Measurements from ENCODE around the gene FKBP9.
A peak's percentile ranks its signal among the peaks of the same experiment; 100 is the strongest.
"Not testable (repeated sequence)": the region's sequence is repeated elsewhere in the genome, so short reads cannot be mapped to it uniquely, and the experiment has no call there.

FKBP9 gene

DNA sequence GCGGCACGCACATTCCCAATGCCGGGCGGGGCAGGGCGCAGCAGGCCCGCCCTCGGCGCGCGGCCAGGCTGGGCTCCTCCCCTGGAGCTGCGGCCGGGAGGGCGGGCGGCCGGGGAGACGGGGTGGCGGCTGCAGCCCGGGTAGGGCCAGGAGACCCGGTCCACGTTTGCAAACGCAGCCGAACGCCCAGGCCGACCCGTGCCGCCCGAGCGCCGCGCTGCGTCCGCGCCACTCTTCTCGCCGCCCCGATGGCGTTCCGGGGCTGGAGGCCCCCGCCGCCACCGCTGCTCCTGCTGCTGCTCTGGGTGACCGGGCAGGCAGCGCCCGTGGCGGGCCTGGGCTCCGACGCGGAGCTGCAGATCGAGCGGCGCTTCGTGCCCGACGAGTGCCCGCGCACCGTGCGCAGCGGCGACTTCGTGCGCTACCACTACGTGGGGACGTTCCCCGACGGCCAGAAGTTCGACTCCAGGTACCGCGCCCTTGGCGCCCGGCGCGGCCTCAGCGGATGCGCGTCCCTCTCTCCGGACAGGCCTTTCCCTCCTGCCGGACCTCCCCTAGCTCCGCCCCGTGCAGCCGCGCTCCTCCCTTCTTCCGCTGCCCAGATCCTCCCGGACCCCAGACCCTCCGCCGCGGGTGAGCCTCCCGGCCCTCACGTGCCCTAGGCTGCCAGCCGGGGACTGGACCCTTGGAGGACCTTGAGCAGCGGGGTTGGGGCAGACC, at the start of gene FKBP9:
TSS of gene FKBP9 (plus strand) at position 115 of the 720 bp plus-strand sequence. CDS start at position 249, 134 bp downstream.
- DNase-seq: peak; percentile 60

GRCh38 chr7:32910195-32910594, 47.0 kb upstream of the FKBP9 start:
- no peak for DNase-seq

GRCh38 chr7:32914184-32914583, 43.1 kb upstream of the FKBP9 start:
- DNase-seq: no peak

DNA sequence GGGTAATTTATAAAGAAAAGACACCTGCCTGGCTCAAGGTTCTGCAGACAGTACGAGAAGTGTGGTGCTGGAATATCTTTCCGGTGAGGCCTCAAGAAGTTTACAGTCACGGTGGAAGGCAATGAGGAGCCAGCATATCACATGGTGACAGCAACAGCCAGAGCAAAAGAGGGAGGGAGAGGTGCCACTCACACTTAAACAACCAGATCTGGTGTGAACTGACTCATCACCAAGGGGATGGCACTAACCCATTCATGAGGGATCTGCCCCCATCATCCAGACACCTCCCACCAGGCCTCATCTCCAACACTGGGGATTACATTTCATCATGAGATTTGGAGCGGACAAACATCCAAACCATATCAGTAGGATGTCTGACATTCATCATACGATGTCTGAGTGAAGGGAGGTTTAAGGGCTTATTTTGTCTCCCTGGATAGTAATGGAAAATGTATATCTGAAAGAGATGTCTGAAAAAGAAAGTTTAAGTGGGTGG, 42.2 kb upstream of the FKBP9 start:
- DNase-seq: no peak

DNA sequence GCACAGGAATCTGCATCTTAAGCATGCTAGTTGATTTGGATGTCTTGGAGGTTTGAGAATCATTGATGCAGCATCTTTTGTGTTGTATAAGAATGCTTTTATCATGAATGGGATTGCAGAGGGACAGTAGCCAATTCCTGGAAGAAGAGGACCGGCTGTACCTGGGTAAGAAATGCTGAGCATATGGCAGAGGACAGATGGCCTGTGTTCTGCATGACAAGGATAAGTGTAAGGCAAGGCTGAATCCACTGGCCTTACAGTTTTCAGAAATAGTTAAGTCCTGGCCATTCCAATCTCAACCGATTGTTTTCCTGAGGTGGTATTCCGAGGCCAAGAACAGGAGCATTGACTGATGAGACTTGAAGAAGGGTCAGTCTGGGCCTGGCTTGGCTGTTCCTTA, 41.2 kb upstream of the FKBP9 start:
- peak; percentile 47 for DNase-seq

DNA sequence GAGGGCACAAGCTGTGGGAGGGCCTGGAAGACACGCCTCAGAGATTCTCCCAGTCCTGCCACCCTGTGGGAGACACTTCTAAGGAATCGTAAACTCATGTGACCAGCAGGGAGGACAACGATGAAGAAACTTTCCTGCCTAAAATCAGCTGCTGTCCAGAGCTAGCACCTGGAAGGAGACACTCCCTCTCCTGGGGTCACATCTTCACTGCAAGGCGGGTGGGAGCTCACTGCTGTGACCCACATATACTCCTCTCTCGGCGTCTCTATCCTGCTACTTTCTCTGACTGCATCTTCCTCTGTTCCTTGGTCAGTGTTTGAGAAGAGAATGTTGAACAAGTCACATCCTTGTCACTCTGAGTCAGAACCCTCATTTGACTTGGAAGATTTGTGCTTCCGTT, 40.2 kb upstream of the FKBP9 start:
- not testable (repeated sequence) for DNase-seq

GRCh38 chr7:32921896-32922295, 35.3 kb upstream of the FKBP9 start:
- no peak for DNase-seq

GRCh38 chr7:32928785-32929298, 28.4 kb upstream of the FKBP9 start:
- DNase-seq: no peak

- no peak for DNase-seq
Observed at GRCh38 chr7:32929430-32930143, 27.7 kb upstream of the FKBP9 start.

DNA sequence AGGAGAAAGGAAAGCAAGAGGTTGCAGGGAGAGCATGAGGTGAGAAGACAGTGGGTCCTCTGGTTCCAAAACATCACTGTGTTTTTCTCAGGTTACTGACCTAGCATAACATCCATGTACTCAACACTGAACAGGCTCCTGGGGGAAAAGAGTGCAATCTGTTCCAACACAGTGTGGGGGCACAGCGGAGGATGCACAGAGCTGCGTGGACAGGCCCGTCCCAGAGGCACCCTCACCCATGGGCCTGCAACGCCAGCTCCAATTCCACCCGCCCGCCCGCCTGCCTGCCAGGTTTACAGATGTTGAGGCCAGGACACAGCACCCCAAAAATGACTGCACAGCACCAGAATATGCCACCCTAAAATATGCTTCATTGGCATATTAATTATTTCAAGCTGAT, 26.9 kb upstream of the FKBP9 start:
- peak; percentile 59 for DNase-seq

GRCh38 chr7:32935558-32935957, 21.7 kb upstream of the FKBP9 start:
- DNase-seq: no peak

GRCh38 chr7:32936689-32937088, 20.6 kb upstream of the FKBP9 start:
- no peak for DNase-seq

DNA sequence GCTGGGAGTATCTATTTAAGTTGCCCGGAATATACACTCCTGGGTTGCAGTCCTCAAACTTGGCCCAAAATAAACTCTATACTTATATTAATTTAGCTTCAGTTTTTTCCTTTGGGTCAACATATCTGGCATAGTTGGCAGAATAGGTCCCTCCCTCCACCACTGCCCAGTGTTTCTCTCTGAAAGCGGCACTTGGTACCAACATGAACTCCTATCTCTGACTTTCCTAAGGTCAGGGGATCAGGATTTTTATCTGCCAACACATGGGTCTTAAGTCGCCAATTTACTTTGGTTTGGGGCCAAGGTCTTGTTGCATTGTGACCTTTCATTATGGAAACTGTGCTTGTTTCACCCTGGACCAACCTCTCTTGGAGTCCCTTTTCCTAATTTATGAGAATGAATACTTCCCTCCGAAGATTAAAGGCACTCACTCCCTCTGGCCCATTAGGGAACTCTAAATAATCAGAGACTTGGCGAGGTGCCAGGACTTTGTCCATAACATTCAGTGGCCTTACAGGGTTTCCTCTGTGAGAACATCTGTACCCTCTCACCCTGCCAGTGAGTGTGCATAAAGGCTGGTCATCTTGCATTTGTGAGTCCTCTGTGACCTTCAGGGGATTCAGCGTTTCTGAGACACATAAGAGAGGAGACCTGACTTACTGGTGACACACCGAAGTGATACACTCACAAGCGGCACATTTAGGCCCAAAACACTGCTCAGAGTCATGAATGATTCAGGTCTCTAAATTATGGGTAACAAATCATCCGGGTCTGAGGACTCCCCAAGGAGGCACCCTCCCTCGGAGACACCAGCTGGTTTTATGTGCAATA, 19.7 kb upstream of the FKBP9 start:
- peak; percentile 32 for DNase-seq

GRCh38 chr7:32941181-32941580, 16.1 kb upstream of the FKBP9 start:
- no peak for DNase-seq

DNA sequence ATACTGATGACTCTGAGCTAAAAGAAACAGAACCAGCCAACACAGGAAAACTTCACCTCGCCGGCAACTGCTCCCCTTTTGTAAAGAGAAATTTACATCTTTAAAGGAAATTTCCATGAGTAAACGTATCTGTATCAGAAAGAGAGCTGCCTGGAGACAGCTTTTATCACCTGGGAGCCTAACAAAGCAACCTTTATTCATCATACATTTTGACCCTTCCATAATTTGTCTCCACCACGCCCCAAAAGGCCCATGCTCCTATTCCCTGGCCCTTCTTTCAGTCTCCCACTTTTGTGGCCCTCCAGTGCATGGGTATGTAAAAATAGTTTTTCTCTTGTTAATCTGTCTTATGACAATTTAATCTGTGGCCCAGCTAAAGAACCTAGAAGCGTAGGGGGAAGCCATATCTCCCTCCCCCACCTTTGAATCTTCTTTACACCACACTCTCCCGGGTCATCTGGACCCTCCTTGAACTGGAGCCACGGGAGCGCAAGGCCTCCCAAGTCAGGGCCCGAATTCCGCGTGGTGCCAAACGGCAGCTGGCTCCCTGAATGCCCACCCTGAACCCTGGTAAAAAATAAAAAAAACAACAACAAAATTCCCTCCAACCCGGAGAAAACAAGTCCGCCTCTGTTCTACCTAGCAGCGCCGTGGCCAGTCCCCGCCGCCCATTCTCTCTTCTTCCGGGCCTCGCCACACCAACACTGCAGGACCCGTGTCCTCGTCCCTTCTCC, 15.4 kb upstream of the FKBP9 start:
- DNase-seq: no peak

GRCh38 chr7:32942415-32943251, 14.6 kb upstream of the FKBP9 start:
- peak; percentile 73 for DNase-seq

DNA sequence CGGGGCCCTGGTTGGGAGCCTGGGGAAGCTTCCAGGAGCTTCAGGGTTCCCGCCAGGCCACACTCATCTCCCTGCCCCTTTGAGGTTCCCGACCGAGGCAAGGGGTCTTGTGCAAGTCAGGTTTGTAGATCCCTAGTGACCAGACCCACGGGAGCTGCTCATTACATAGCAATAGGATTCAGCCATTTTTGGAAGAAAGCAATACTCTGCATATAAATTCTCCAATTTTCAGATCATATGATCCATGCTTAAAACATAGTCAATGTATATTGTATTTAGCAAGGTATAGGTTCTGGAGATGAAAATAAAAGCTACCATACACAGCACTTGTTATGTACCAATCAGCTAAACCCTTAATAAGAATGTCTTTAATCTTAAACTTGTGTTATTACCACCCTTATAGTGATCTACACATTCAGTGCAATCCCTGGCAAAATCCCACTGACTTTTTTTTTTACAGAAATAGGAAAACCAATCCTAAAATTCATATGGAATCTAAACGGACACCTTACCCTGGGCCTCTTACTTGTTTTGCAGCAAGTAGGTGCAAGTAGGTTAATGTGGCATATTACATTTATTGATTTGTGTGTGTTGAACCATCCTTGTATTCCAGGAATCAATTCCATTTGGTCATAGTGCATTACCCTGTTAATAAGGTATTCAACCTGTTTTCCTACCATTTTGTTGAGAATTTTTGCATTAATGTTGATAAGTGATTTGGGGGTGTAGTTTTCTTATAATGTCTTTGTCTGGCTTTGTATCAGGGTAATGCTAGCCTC, 13.8 kb upstream of the FKBP9 start:
- DNase-seq: no peak

- DNase-seq: no peak
Observed at GRCh38 chr7:32947420-32947983, 9.7 kb upstream of the FKBP9 start.

DNA sequence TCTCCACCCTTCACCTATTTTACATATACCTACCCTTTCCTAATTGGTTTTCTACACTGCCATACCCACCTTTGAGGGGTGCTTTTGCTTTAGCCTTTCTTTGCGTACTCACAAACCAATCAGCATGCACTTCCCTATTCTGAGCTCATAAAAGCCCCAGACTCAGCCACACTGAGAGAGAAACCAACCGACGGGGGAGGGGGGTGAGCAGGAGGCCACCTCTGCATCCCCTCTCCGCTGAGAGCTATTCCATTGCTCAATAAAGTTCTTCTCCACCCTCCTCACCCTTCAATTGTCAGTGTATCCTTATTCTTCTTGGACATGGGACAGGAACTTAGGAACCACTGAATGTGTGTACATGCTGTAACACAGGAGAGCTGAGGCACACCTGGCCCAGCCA, 9.0 kb upstream of the FKBP9 start:
- DNase-seq: no peak

GRCh38 chr7:32952876-32953275, 4.4 kb upstream of the FKBP9 start:
- DNase-seq: peak; percentile 40
